Spleen (tissue), 11 donors: Measurements from ENCODE around the gene NFYC. TPM values are rescaled to one million over a fixed set of nuclear protein-coding genes. Genes with fewer than 3 reads are reported as not detected.

Experiments
- DNase-seq: peaks from one replicate; pipeline ENCODE4 v3.0.0-alpha.2; 2020
- H3K27ac ChIP-seq, 8 donors: fragments of 200-600 bp; sonication (generic) in 7 of 8; 1 replicate in 4 of 8; 2 replicates in 4 of 8; pipeline versions ENCODE4 v1.5.0 to v1.8.0; 2016 to 2021; ENCODE audit warnings: inconsistent platforms in 4 of 8, mild to moderate bottlenecking in 4 of 8, moderate library complexity in 1 of 8
- H3K27me3 ChIP-seq, 7 donors: fragments of 200-600 bp; sonication (generic) in 6 of 7; replicated peaks in 1 of 7; 1 replicate in 4 of 7; 2 replicates in 3 of 7; pipeline versions ENCODE4 v1.5.0 to v1.8.0; 2016 to 2021; ENCODE audit warnings: inconsistent platforms in 3 of 7, mild to moderate bottlenecking in 1 of 7
- H3K36me3 ChIP-seq, 6 donors: fragments of 200-600 bp; sonication (generic) in 5 of 6; 1 replicate in 4 of 6; 2 replicates in 2 of 6; pipeline versions ENCODE4 v1.5.0 to v1.8.0; 2016 to 2021; ENCODE audit warnings: inconsistent platforms in 2 of 6
- H3K4me1 ChIP-seq, 6 donors: fragments of 200-600 bp; sonication (generic) in 5 of 6; 1 replicate in 3 of 6; 2 replicates in 3 of 6; pipeline versions ENCODE4 v1.5.0 to v1.8.0; 2016 to 2021; ENCODE audit warnings: inconsistent platforms in 3 of 6
- H3K4me3 ChIP-seq, 8 donors: fragments of 200-600 bp; sonication (generic) in 7 of 8; 1 replicate in 4 of 8; 2 replicates in 4 of 8; pipeline versions ENCODE4 v1.5.0 to v1.8.0; 2016 to 2021; ENCODE audit warnings: inconsistent platforms in 4 of 8, mild to moderate bottlenecking in 4 of 8, moderate library complexity in 2 of 8
- H3K9me3 ChIP-seq, 8 donors: fragments of 200-600 bp; sonication (generic) in 7 of 8; 1 replicate in 4 of 8; 2 replicates in 4 of 8; pipeline versions ENCODE4 v1.5.0 to v1.8.0; 2016 to 2021; ENCODE audit warnings: inconsistent platforms in 4 of 8
- POLR2A ChIP-seq, 3 donors: fragments of 450-650 bp; IDR thresholded peaks; one replicate each; pipeline ENCODE4 v1.5.1; 2017; ENCODE audit warnings: antibody characterized with exemption in 3 of 3, mild to moderate bottlenecking in 1 of 3
- POLR2AphosphoS5 ChIP-seq, 3 donors: sonication (generic); formaldehyde crosslinking; IDR thresholded peaks; one replicate each; pipeline ENCODE4 v1.5.1; 2017; ENCODE audit warnings: antibody characterized with exemption in 3 of 3
- WGBS, 5 donors: extraction: QIAGEN DNeasy Blood & Tissue Kit in 3 of 5; methylation state at CpG; one replicate each; pipeline versions ENCODE4 v1.1.5 to v1.1.7; 2013 to 2018; 5-methylcytosine and 5-hydroxymethylcytosine counted together
- intact Hi-C: fragments of 100-400 bp; cut with DNase I; formaldehyde crosslinking; loops from one replicate; pipeline ENCODE4 v1.15.0; 2023; ENCODE audit warnings: low total_unique reads
- polyA plus RNA-seq, 3 donors: library from polyadenylated mRNA; stranded (reverse); fragments of 200-250 nt; gene quantifications; one replicate each; pipeline ENCODE4 v1.2.1, GENCODE V29; 2013
- total RNA-seq, 7 donors: library from RNA; depleted of rRNA in 3 of 7; stranded (reverse); fragments of >200 nt in 3 of 7; fragmentation: NEBNext Ultra II Directional in 4 of 7; extraction: Animal tissue kit (Norgen Biotek cat#: 25700) in 4 of 7; gene quantifications; one replicate each; pipeline versions ENCODE4 v1.1.0 to v1.2.1, GENCODE V29; 2016 to 2021
- TF ChIP-seq, protein P1 (sequence below), 11 experiments: fragments of 200-600 bp in 7 of 11; fragments of 450-650 bp in 4 of 11; sonication (generic) in 4 of 11; IDR thresholded peaks in 8 of 11; conservative IDR thresholded peaks in 3 of 11; 1 replicate in 7 of 11; 2 replicates in 4 of 11; pipeline versions ENCODE4 v1.4.0 to v1.8.0; 2016 to 2021; ENCODE audit warnings: antibody characterized with exemption in 11 of 11, inconsistent platforms in 4 of 11, mild to moderate bottlenecking in 1 of 11
- donor health status: healthy with polysubstance abuse.
- donor health status: DM: no; HTN: no; CAD: no; lungs with moderate emphysema.
- donor health status: DM: no; HTN: no; CAD: no.
- donor health status: Bipolar disorder and iron deficiency.
- donor health status: healthy.
- donor health status: DM: no; HTN: no; CAD: no.
- donor health status: DM: yes; HTN: yes; CAD: no.

NFYC gene
- total and polyA plus RNA-seq, 10 donors: 34.6 to 99.0 (median 67.7) TPM

- Histone ChIP-seq H3K36me3 (peaks cover 0 to 89% (median 63%) of the 10 kb centered on the region in 6 donors), H3K9me3 (no peaks in the 10 kb centered on the region), H3K4me1 (peaks cover 0 to 20% (median 3%) of the 10 kb centered on the region in 6 donors), H3K4me3 (no peak overlapping the region), H3K27ac (peak overlapping the region in 1 of 8 donors; percentile 12), H3K27me3 (no peaks in the 10 kb centered on the region)
- peak in 2 of 3 donors; percentile 29 to 52 for TF ChIP-seq POLR2AphosphoS5 (IDR thresholded peaks at IDR 0.05)
- TF ChIP-seq, protein P1, sequence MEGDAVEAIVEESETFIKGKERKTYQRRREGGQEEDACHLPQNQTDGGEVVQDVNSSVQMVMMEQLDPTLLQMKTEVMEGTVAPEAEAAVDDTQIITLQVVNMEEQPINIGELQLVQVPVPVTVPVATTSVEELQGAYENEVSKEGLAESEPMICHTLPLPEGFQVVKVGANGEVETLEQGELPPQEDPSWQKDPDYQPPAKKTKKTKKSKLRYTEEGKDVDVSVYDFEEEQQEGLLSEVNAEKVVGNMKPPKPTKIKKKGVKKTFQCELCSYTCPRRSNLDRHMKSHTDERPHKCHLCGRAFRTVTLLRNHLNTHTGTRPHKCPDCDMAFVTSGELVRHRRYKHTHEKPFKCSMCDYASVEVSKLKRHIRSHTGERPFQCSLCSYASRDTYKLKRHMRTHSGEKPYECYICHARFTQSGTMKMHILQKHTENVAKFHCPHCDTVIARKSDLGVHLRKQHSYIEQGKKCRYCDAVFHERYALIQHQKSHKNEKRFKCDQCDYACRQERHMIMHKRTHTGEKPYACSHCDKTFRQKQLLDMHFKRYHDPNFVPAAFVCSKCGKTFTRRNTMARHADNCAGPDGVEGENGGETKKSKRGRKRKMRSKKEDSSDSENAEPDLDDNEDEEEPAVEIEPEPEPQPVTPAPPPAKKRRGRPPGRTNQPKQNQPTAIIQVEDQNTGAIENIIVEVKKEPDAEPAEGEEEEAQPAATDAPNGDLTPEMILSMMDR (IDR thresholded peaks at IDR 0.05 in 8 of 11, conservative IDR thresholded peaks at IDR 0.05 in 3 of 11): no peak
- DNase-seq: no peak
- WGBS, 5 donors: 61 to 72% (median 70%) methylated on average over 16 to 18 of the region's 18 CpGs
- intact Hi-C loops: loop anchor here (5.0 kb wide), 1 partner anchor 77 kb away; no protein-coding TSS in a partner anchor
Measured at GRCh38 chr1:40770296-40771070, 79.0 kb downstream of the NFYC start.

- TF ChIP-seq POLR2AphosphoS5 (IDR thresholded peaks at IDR 0.05): peak in 1 of 3 donors; percentile 33
- TF ChIP-seq, protein P1 (IDR thresholded peaks at IDR 0.05 in 8 of 11, conservative IDR thresholded peaks at IDR 0.05 in 3 of 11): no peak
- Histone ChIP-seq H3K4me3 (no peak overlapping the region), H3K27ac (no peak overlapping the region), H3K36me3 (peaks cover 0 to 85% (median 48%) of the 10 kb centered on the region in 6 donors), H3K27me3 (no peaks in the 10 kb centered on the region), H3K9me3 (peaks cover 0 to 14% (median 10%) of the 10 kb centered on the region in 8 donors), H3K4me1 (peaks cover 0 to 20% (median 3%) of the 10 kb centered on the region in 6 donors)
- intact Hi-C loops: loop anchor here (5.0 kb wide), 1 partner anchor 75 kb away; no protein-coding TSS in a partner anchor
- no peak for DNase-seq
- WGBS, 5 donors: 67 to 95% (median 92%) methylated on average over 2 of the region's 2 CpGs
Measured at GRCh38 chr1:40772146-40772955, 80.8 kb downstream of the NFYC start.

GRCh38 chr1:40773748-40774265 is 82.3 kb downstream of the NFYC start:
- Histone ChIP-seq H3K27me3 (no peaks in the 10 kb centered on the region), H3K27ac (peak overlapping the region in 5 of 8 donors; percentile 31 to 54 (median 46)), H3K4me3 (no peak overlapping the region), H3K4me1 (peaks cover 0 to 14% (median 3%) of the 10 kb centered on the region in 6 donors), H3K9me3 (peaks cover 0 to 16% (median 11%) of the 10 kb centered on the region in 8 donors), H3K36me3 (peaks cover 0 to 78% (median 35%) of the 10 kb centered on the region in 6 donors)
- WGBS, 5 donors: 64 to 80% (median 66%) methylated on average over 6 of the region's 6 CpGs
- intact Hi-C loops: loop anchor here (5.0 kb wide), 1 partner anchor 73 kb away; no protein-coding TSS in a partner anchor
- TF ChIP-seq POLR2A (IDR thresholded peaks at IDR 0.05): no peak
- peak in 2 of 3 donors; percentile 31 to 76 for TF ChIP-seq POLR2AphosphoS5 (IDR thresholded peaks at IDR 0.05)
- no peak for DNase-seq

GRCh38 chr1:40774266-40774998 is 82.9 kb downstream of the NFYC start:
- H3K9me3 ChIP-seq: peaks cover 0 to 16% (median 11%) of the 10 kb centered on the region in 8 donors
- TF ChIP-seq POLR2A (IDR thresholded peaks at IDR 0.05): no peak
- no peak for TF ChIP-seq POLR2AphosphoS5 (IDR thresholded peaks at IDR 0.05)
- TF ChIP-seq, protein P1 (IDR thresholded peaks at IDR 0.05 in 8 of 11, conservative IDR thresholded peaks at IDR 0.05 in 3 of 11): peak; percentile 19 to 84 (median 59)
- H3K4me1 ChIP-seq: peaks cover 0 to 14% (median 3%) of the 10 kb centered on the region in 6 donors
- H3K36me3 ChIP-seq: peaks cover 0 to 74% (median 31%) of the 10 kb centered on the region in 6 donors
- intact Hi-C loops: loop anchor here (5.0 kb wide), 1 partner anchor 73 kb away; no protein-coding TSS in a partner anchor
- DNase-seq: peak; percentile 86
- no peak overlapping the region for H3K4me3 ChIP-seq
- no peaks in the 10 kb centered on the region for H3K27me3 ChIP-seq
- peak overlapping the region in 5 of 8 donors; percentile 31 to 54 (median 46) for H3K27ac ChIP-seq
- 35 to 52% (median 42%) methylated on average over 3 of the region's 3 CpGs for WGBS, 5 donors
